22Rv1 (cell line): Measurements from ENCODE around the gene XAB2.

Source experiments
- CTCF ChIP-seq: fragments of 450-650 bp; IDR thresholded peaks from 2 replicates; pipeline ENCODE4 v1.5.1; 2017; ENCODE audit warnings: mild to moderate bottlenecking
- ZFX ChIP-seq: fragments of 450-650 bp; IDR thresholded peaks from 2 replicates; pipeline ENCODE4 v1.6.1; 2017; ENCODE audit warnings: antibody characterized with exemption, borderline replicate concordance

- TF ChIP-seq CTCF (no peak), ZFX (no peak)
Observed at GRCh38 chr19:7596211-7596937, 33.0 kb downstream of the XAB2 start.
